ENCODE results near the gene IL17RD. TPM values are rescaled to one million over a fixed set of nuclear protein-coding genes. Genes with fewer than 3 reads are reported as not detected.

IL17RD gene
- total RNA-seq, 1 experiment from 2014 or later = 31.7 TPM

DNA sequence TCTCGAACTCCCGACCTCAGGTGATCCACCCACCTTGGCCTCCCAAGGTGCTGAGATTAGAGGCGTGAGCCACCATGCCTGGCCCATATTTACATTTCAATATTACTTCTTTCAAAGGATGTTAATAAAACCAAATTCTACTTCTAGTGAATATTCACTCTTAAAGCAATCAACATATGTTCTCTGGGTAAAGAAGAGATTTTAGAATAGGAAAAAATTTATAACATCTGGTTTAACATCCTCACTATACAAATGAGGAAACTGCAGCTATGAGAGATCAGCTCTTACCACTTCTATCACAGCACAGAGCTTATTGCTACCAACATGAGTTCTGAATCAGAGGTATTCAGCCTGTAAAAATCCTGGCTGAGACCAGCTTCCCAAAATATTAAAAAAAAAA is 48.7 kb downstream of the IL17RD start:
- peaks cover 25 to 32% of the 10 kb centered on the region in 2 experiments for H3K4me1 Mint-ChIP-seq
- Histone ChIP-seq H2AK5ac (ENCODE audit: insufficient read length, low read length) (no peak overlapping the region), H4K20me1 (ENCODE audit: control insufficient read depth, insufficient read depth, insufficient read length) (no peaks in the 10 kb centered on the region), H3K27ac (ENCODE audit: insufficient read length, low read depth, low read length) (no peak overlapping the region), H3K18ac (ENCODE audit: insufficient read length, low read depth, low read length) (no peak overlapping the region), H2BK5ac (ENCODE audit: insufficient read length, low read length) (no peak overlapping the region), H2BK15ac (ENCODE audit: low read depth, low read length) (no peak overlapping the region), H3K14ac (ENCODE audit: insufficient read depth, low read length) (no peak overlapping the region), H2BK20ac (ENCODE audit: low read depth, low read length, poor library complexity, severe bottlenecking) (no peak overlapping the region), H3K23me2 (ENCODE audit: insufficient read length, low read depth, low read length, poor library complexity, severe bottlenecking) (no peaks in the 10 kb centered on the region), H3K27me3 (ENCODE audit: insufficient read depth, low read length) (no peaks in the 10 kb centered on the region), H3K4me1 (ENCODE audit: insufficient read depth, low read length) (no peaks in the 10 kb centered on the region), H3K79me2 (ENCODE audit: insufficient read depth, low read length) (peaks cover 2% of the 10 kb centered on the region), H4K91ac (ENCODE audit: insufficient read length, low read depth, low read length) (no peak overlapping the region), H4K8ac (replicated peaks; ENCODE audit: insufficient read length, low read depth, low read length) (no peak overlapping the region), H3K56ac (ENCODE audit: insufficient read length, low read depth, low read length) (no peak overlapping the region), H4K5ac (ENCODE audit: insufficient read length, low read depth, low read length) (no peak overlapping the region), H2BK120ac (ENCODE audit: low read depth, low read length, poor library complexity, severe bottlenecking) (no peak overlapping the region), H3K23ac (ENCODE audit: insufficient read length, low read depth, low read length) (no peak overlapping the region), H2AFZ (ENCODE audit: low read length) (no peak overlapping the region), H3K4me2 (ENCODE audit: insufficient read depth, insufficient read length, low read length) (no peak overlapping the region), H3K79me1 (ENCODE audit: insufficient read depth, low read depth, low read length, poor library complexity, severe bottlenecking) (no peaks in the 10 kb centered on the region), H3K9me3 (ENCODE audit: control insufficient read depth, low read depth, low read length) (no peaks in the 10 kb centered on the region), H2BK12ac (ENCODE audit: insufficient read length, low read depth, low read length) (no peak overlapping the region), H3K9ac (ENCODE audit: extremely low read depth, insufficient read length, low read length) (no peak overlapping the region), H3K4ac (ENCODE audit: low read depth, low read length) (no peak overlapping the region), H3T11ph (ENCODE audit: low read length) (no peak overlapping the region)
- H3K27me3 Mint-ChIP-seq (ENCODE audit: low read depth) = peaks cover 2% of the 10 kb centered on the region; the same call in 1 of the 2 replicates
- TF ChIP-seq, protein P1, sequence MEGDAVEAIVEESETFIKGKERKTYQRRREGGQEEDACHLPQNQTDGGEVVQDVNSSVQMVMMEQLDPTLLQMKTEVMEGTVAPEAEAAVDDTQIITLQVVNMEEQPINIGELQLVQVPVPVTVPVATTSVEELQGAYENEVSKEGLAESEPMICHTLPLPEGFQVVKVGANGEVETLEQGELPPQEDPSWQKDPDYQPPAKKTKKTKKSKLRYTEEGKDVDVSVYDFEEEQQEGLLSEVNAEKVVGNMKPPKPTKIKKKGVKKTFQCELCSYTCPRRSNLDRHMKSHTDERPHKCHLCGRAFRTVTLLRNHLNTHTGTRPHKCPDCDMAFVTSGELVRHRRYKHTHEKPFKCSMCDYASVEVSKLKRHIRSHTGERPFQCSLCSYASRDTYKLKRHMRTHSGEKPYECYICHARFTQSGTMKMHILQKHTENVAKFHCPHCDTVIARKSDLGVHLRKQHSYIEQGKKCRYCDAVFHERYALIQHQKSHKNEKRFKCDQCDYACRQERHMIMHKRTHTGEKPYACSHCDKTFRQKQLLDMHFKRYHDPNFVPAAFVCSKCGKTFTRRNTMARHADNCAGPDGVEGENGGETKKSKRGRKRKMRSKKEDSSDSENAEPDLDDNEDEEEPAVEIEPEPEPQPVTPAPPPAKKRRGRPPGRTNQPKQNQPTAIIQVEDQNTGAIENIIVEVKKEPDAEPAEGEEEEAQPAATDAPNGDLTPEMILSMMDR (conservative IDR thresholded peaks at IDR 0.05) = no peak
- WGBS (ENCODE audit: extremely low coverage, insufficient read length, low lambda C conversion rate) = no CpG with 5 or more reads among the region's 3 CpGs
- H3K27ac Mint-ChIP-seq = no peak overlapping the region
- H3K9me3 Mint-ChIP-seq = no peaks in the 10 kb centered on the region; a peak in 1 of 5 replicates
- H3K4me3 Mint-ChIP-seq = no peak overlapping the region
- H3K36me3 Mint-ChIP-seq (ENCODE audit: insufficient read depth in 1 of 3, low read depth in 3 of 3) = peaks cover 6 to 19% (median 16%) of the 10 kb centered on the region in 3 experiments; a peak in 6 of 7 replicates
- DNase-seq = no peak
